22Rv1 (cell line): Measurements from ENCODE around the gene OTUD5.
A peak's percentile ranks its signal among the peaks of the same experiment; 100 is the strongest.

Experiments used
- H3K27ac ChIP-seq: fragments of 450-650 bp; 2 replicates; pipeline ENCODE4 v1.5.1; 2017
- ZFX ChIP-seq: fragments of 450-650 bp; IDR thresholded peaks from 2 replicates; pipeline ENCODE4 v1.6.1; 2017; ENCODE audit warnings: antibody characterized with exemption, borderline replicate concordance
- TF ChIP-seq, protein P1 (sequence below): fragments of 450-650 bp; IDR thresholded peaks from 2 replicates; pipeline ENCODE4 v1.5.1; 2017; ENCODE audit warnings: mild to moderate bottlenecking

OTUD5 gene

DNA sequence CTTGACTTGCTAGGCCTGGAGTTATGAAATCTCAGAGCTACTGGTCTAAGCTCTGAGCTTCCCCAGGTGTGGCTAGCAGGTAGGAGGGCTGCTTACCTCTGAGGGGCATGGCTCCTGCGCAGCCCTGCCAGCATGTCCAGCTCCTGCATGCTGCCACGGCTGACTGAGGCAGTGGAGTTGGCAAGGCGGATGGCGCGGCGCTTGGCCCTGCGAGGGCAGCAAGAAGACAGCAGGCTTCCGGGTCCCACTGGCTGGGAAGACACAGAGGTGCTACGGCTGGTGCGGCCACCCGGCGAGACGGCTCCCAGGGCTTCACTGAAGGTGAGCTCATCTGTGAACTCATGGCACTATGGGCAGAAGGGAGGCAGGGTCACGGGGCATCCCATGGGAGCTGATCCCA, 8.6 kb upstream of the OTUD5 start:
- TF ChIP-seq, protein P1, sequence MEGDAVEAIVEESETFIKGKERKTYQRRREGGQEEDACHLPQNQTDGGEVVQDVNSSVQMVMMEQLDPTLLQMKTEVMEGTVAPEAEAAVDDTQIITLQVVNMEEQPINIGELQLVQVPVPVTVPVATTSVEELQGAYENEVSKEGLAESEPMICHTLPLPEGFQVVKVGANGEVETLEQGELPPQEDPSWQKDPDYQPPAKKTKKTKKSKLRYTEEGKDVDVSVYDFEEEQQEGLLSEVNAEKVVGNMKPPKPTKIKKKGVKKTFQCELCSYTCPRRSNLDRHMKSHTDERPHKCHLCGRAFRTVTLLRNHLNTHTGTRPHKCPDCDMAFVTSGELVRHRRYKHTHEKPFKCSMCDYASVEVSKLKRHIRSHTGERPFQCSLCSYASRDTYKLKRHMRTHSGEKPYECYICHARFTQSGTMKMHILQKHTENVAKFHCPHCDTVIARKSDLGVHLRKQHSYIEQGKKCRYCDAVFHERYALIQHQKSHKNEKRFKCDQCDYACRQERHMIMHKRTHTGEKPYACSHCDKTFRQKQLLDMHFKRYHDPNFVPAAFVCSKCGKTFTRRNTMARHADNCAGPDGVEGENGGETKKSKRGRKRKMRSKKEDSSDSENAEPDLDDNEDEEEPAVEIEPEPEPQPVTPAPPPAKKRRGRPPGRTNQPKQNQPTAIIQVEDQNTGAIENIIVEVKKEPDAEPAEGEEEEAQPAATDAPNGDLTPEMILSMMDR: no peak
- no peak for TF ChIP-seq ZFX
- no peak overlapping the region for H3K27ac ChIP-seq

DNA sequence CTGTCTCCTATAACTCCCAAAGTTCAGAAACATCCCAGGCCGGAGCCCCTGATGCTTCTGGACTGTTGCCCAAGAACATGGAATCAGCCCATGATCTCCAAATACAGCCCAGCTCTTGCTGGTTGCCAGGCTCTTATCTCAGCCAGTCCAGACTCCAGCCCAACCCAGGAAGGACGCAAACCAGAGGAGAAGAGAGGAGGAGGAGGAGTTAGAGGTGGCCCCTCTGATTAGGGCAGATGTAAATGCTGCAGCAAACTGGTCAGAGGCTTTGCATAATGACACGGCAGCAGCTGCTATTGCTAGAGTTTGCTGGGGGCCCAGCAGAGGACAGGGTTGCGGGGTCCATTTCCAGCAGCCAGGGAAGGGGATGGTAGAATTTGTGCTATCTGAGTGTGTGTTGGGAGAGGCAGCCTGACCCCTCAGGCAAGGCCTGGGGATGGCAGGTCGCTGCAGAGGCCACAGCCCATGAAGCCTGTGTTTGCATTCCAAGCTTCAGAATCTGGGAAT, 4.2 kb upstream of the OTUD5 start:
- H3K27ac ChIP-seq: no peak overlapping the region
- TF ChIP-seq ZFX: no peak
- TF ChIP-seq, protein P1: no peak

DNA sequence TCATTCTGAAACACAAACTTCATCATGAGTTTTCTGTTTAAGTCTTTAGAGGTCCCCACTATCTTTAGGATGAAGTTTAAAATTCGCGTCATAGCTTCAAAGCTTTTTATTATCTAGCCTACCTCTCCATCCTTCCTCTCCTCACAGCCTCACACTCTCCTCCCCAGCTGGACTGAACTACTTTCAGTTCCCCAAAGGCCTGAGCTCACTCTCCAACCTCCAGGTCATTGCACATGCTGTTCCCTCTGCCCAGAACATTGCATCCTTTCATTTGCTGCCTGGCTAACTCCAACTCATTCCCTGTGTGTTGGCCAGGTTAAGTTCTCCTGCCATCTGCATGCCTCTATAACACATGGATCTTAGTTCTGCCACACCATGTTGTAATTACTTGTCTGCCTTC, 2.9 kb upstream of the OTUD5 start:
- TF ChIP-seq, protein P1: no peak
- TF ChIP-seq ZFX: no peak
- H3K27ac ChIP-seq: no peak overlapping the region

- TF ChIP-seq ZFX: no peak
- TF ChIP-seq, protein P1: no peak
- peak overlapping the region; percentile 93 for H3K27ac ChIP-seq
These were observed 1.3 kb upstream of the OTUD5 start for GRCh38 chrX:48958635-48959094.

DNA sequence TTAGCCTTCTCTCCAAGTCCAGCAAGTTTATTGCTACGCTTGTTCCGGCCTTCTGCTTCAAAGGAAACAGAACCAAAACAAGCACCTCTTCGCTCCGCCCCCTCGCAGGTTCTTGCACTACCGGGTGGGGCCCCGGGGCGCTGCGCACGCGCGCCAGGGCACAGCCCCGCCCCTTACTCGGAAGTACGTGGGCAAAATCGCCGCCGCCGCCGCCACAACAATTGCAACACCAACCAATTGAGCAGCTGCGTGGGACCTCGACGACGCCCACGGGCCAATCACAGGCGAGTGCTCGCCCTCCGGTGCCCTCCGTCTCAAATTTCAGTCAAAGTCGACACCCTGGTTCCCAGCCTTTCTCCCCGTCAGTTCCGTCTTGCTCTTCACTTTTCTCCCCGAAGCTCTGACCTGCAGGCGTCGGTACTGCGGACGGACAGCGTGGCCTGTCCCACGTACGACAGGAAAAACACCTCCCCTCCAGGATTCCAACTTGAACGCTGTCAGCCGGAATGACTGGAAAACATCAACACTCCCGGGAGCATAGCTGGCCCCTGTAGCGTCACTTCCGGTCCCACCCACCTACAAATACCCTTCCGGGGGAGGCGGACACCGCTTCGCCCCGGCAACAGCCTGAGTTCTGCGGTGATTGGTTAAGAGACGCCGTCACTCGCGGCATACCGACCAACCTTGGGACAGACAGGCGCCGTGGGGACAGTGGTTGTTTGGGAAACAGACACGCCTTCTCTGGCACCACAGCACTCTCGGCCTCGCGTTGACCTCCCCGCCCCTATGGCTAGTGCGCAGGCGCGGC, 624 bp upstream of the OTUD5 start:
- H3K27ac ChIP-seq: peak overlapping the region; percentile 93
- TF ChIP-seq, protein P1: no peak
- no peak for TF ChIP-seq ZFX

DNA sequence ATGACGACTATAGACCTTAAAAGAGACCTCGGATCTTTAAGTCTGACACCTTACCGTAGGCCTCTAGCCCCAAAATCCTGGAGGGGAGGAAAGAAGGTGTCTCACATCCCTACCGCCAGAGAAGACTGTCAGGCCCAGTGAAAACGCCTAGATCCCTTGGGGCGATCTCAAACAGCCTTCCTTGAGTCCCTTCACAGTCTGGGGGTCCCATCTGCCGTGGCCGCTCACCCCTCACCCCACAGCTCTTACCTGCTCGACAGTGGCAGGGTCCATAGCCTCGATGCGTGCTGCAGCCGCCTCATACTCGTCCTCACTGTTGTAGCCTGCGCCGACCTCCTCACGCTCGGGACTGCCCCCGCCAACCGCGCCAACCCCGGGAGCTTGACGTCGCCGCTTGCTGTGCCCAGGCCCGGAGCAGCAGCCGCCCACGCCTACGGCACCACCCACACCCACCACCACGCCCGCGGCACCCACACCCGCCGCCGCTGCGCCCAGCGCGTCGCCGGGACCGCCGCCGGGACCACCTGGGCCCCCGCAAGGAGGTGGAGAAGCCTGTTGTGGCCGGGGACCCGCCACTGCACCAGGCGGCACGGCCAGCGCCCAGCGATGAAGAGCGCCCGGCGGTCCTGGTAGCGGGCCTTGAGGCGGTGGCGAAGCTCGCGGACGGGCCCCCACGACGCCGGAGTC, 536 bp downstream of the OTUD5 start:
- TF ChIP-seq ZFX: no peak

GRCh38 chrX:48948589-48948988, 8.8 kb downstream of the OTUD5 start:
- no peak overlapping the region for H3K27ac ChIP-seq
- TF ChIP-seq, protein P1: no peak
- TF ChIP-seq ZFX: no peak

More for the DNA sequence above, 536 bp downstream of the OTUD5 start:
- peak overlapping the region; percentile 93 for H3K27ac ChIP-seq
